ENCODE results near the gene RAB6B. TPM values are rescaled to one million over a fixed set of nuclear protein-coding genes. Genes with fewer than 3 reads are reported as not detected.

RAB6B gene
- polyA plus RNA-seq, 1 donor (not counting 4 experiments of a cell fraction or from before 2014, with no cell fraction given), result 2.2 TPM

- FAIRE-seq (no peak), DNase-seq (ENCODE audit: low read depth, low spot score) (no peak)
- Histone ChIP-seq H3K27ac (ENCODE audit: control insufficient read depth, insufficient read depth, low read length) (no peak overlapping the region), H3K4me3 (ENCODE audit: control insufficient read depth in 2 of 3, extremely low read depth in 1 of 3, insufficient read depth in 2 of 3, low read depth in 1 of 3, low read length in 3 of 3) (no peak overlapping the region), H3K27me3 (ENCODE audit: control insufficient read depth, extremely low read depth, insufficient read depth, low read length) (peaks cover 9% of the 10 kb centered on the region), H4K20me1 (ENCODE audit: control insufficient read depth, extremely low read depth, insufficient read depth, low read length) (no peaks in the 10 kb centered on the region), H2AFZ (ENCODE audit: control insufficient read depth, low read length) (no peak overlapping the region), H3K9me1 (ENCODE audit: control insufficient read depth, extremely low read depth, insufficient read depth, low read length) (no peaks in the 10 kb centered on the region), H3K9me3 (ENCODE audit: control insufficient read depth, low read depth, low read length) (no peaks in the 10 kb centered on the region), H3K36me3 (ENCODE audit: control insufficient read depth in 2 of 2, extremely low read depth in 1 of 2, insufficient read depth in 2 of 2, low read length in 2 of 2) (no peaks in the 10 kb centered on the region), H3K4me2 (ENCODE audit: control insufficient read depth, extremely low read depth, insufficient read depth, low read depth, low read length) (no peak overlapping the region), H3K79me2 (ENCODE audit: control insufficient read depth, insufficient read depth, low read length) (no peaks in the 10 kb centered on the region), H3K9ac (ENCODE audit: control insufficient read depth, extremely low read depth, insufficient read depth, low read length) (no peak overlapping the region), H3K4me1 (ENCODE audit: control insufficient read depth, extremely low read depth, insufficient read depth, low read length) (peaks cover 3% of the 10 kb centered on the region)
- TF ChIP-seq EZH2 (IDR thresholded peaks at IDR 0.05; ENCODE audit: low read length), result no peak
- TF ChIP-seq, protein P1, sequence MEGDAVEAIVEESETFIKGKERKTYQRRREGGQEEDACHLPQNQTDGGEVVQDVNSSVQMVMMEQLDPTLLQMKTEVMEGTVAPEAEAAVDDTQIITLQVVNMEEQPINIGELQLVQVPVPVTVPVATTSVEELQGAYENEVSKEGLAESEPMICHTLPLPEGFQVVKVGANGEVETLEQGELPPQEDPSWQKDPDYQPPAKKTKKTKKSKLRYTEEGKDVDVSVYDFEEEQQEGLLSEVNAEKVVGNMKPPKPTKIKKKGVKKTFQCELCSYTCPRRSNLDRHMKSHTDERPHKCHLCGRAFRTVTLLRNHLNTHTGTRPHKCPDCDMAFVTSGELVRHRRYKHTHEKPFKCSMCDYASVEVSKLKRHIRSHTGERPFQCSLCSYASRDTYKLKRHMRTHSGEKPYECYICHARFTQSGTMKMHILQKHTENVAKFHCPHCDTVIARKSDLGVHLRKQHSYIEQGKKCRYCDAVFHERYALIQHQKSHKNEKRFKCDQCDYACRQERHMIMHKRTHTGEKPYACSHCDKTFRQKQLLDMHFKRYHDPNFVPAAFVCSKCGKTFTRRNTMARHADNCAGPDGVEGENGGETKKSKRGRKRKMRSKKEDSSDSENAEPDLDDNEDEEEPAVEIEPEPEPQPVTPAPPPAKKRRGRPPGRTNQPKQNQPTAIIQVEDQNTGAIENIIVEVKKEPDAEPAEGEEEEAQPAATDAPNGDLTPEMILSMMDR (optimal IDR thresholded peaks at IDR 0.05 in 1 of 3, IDR thresholded peaks at IDR 0.05 in 1 of 3, conservative IDR thresholded peaks at IDR 0.05 in 1 of 3; ENCODE audit: extremely low read depth in 1 of 3, insufficient read depth in 2 of 3, low read length in 3 of 3), result no peak
- dilution Hi-C loops (cut with MboI; ENCODE audit: extremely low pct_ligation_motif_present, low sequenced_read_pairs), result no loop called here
Measured at GRCh38 chr3:133777807-133778568, 117.7 kb downstream of the RAB6B start.

DNA sequence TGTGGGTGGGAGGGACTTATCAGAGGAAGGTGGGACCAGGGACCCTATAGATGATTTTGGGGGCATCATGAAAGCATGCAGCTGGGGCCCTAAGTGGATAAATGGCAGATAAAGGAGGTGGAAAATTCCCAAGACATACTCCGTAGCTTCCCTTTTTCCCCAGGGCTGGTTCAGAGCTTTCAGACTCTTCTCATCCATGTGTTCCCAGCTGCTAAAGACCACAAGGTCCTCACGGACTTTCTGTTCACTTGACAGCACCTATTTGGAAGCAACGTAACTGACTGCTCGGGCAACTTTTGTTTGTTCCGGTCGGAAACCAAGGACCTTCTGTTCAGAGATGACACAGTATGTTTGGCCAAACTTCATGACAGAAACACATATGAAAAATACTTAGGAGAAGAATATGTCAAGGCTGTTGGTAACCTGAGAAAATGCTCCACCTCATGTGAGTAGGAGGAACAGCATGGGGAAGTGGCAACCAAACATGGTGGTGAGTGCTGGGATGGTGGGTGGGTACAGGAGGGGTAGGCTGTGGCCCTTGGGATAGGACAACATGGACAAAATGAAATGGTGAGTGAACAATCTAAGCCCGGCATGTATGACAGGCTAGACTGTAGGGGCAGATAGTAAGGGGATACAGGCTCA is 118.8 kb downstream of the RAB6B start:
- no peak overlapping the region for H3K9ac ChIP-seq (ENCODE audit: control insufficient read depth, extremely low read depth, insufficient read depth, low read length)
- no peak overlapping the region for H3K4me2 ChIP-seq (ENCODE audit: control insufficient read depth, extremely low read depth, insufficient read depth, low read depth, low read length)
- H3K9me1 ChIP-seq (ENCODE audit: control insufficient read depth, extremely low read depth, insufficient read depth, low read length), result no peaks in the 10 kb centered on the region
- H3K9me3 ChIP-seq (ENCODE audit: control insufficient read depth, low read depth, low read length), result no peaks in the 10 kb centered on the region
- dilution Hi-C loops (cut with MboI; ENCODE audit: extremely low pct_ligation_motif_present, low sequenced_read_pairs), result no loop called here
- no peaks in the 10 kb centered on the region for H3K36me3 ChIP-seq (ENCODE audit: control insufficient read depth in 2 of 2, extremely low read depth in 1 of 2, insufficient read depth in 2 of 2, low read length in 2 of 2)
- no peak overlapping the region for H2AFZ ChIP-seq (ENCODE audit: control insufficient read depth, low read length)
- H3K4me1 ChIP-seq (ENCODE audit: control insufficient read depth, extremely low read depth, insufficient read depth, low read length), result peaks cover 3% of the 10 kb centered on the region
- no peak overlapping the region for H3K4me3 ChIP-seq (ENCODE audit: control insufficient read depth in 2 of 3, extremely low read depth in 1 of 3, insufficient read depth in 2 of 3, low read depth in 1 of 3, low read length in 3 of 3)
- peaks cover 9% of the 10 kb centered on the region for H3K27me3 ChIP-seq (ENCODE audit: control insufficient read depth, extremely low read depth, insufficient read depth, low read length)
- H4K20me1 ChIP-seq (ENCODE audit: control insufficient read depth, extremely low read depth, insufficient read depth, low read length), result no peaks in the 10 kb centered on the region
- H3K79me2 ChIP-seq (ENCODE audit: control insufficient read depth, insufficient read depth, low read length), result no peaks in the 10 kb centered on the region
- TF ChIP-seq, protein P1 (optimal IDR thresholded peaks at IDR 0.05 in 1 of 3, IDR thresholded peaks at IDR 0.05 in 1 of 3, conservative IDR thresholded peaks at IDR 0.05 in 1 of 3; ENCODE audit: extremely low read depth in 1 of 3, insufficient read depth in 2 of 3, low read length in 3 of 3), result peak in 1 of 3 experiments; percentile 30
- TF ChIP-seq EZH2 (IDR thresholded peaks at IDR 0.05; ENCODE audit: low read length), result no peak
- FAIRE-seq (no peak), DNase-seq (ENCODE audit: low read depth, low spot score) (no peak)
- no peak overlapping the region for H3K27ac ChIP-seq (ENCODE audit: control insufficient read depth, insufficient read depth, low read length)
